ENCODE data around the gene EPS8L2.

DNA sequence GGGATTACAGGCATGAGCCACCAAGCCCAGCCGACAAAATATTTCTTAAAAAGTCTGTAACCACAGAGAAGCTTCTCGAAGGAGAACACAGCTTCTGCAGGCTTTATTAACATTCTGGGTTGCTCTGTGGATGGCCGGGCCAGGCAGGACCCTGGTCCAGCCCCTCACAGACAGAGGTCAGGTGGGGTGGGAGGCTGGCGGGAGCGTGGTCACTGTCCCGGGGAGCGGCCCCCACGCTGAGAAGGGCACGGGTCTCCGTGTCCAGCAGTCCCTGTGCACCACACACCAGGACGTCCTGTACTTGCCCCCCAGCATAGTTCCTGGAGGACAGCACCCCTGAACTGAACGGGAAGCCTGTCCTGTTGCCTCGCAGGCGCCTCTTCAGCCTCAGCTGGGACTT, 49.6 kb upstream of the EPS8L2 start:
- TF ChIP-seq MXI1 (IDR thresholded peaks at IDR 0.05; ENCODE audit: borderline replicate concordance, low read depth, low read length) (no peak), ZNF816 (CRISPR knock-in tag; IDR thresholded peaks at IDR 0.05; ENCODE audit: borderline replicate concordance) (no peak), ZBTB42 (CRISPR knock-in tag; IDR thresholded peaks at IDR 0.05) (no peak), HDAC6 (IDR thresholded peaks at IDR 0.05; ENCODE audit: low read depth, low read length) (no peak), YY1 (IDR thresholded peaks at IDR 0.05; ENCODE audit: insufficient read depth, insufficient replicate concordance, low read depth, low read length) (no peak), HNF4A (CRISPR knock-in tag; IDR thresholded peaks at IDR 0.05) (no peak), MYC (CRISPR knock-in tag; IDR thresholded peaks at IDR 0.05; ENCODE audit: borderline replicate concordance) (no peak), MAFK (conservative IDR thresholded peaks at IDR 0.05 in 1 of 2, IDR thresholded peaks at IDR 0.05 in 1 of 2; ENCODE audit: low read length in 2 of 2) (no peak), CHD2 (IDR thresholded peaks at IDR 0.05; ENCODE audit: low read depth, low read length) (no peak), FOXM1 (CRISPR knock-in tag; IDR thresholded peaks at IDR 0.05) (no peak)
- TF ChIP-seq, protein P1, sequence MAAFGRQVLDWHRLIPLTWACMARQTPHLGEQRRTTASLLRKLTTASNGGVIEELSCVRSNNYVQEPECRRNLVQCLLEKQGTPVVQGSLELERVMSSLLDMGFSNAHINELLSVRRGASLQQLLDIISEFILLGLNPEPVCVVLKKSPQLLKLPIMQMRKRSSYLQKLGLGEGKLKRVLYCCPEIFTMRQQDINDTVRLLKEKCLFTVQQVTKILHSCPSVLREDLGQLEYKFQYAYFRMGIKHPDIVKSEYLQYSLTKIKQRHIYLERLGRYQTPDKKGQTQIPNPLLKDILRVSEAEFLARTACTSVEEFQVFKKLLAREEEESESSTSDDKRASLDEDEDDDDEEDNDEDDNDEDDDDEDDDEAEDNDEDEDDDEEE (CRISPR knock-in tag; IDR thresholded peaks at IDR 0.05), result no peak
- TF ChIP-seq, protein P2, sequence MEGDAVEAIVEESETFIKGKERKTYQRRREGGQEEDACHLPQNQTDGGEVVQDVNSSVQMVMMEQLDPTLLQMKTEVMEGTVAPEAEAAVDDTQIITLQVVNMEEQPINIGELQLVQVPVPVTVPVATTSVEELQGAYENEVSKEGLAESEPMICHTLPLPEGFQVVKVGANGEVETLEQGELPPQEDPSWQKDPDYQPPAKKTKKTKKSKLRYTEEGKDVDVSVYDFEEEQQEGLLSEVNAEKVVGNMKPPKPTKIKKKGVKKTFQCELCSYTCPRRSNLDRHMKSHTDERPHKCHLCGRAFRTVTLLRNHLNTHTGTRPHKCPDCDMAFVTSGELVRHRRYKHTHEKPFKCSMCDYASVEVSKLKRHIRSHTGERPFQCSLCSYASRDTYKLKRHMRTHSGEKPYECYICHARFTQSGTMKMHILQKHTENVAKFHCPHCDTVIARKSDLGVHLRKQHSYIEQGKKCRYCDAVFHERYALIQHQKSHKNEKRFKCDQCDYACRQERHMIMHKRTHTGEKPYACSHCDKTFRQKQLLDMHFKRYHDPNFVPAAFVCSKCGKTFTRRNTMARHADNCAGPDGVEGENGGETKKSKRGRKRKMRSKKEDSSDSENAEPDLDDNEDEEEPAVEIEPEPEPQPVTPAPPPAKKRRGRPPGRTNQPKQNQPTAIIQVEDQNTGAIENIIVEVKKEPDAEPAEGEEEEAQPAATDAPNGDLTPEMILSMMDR (CRISPR knock-in tag; IDR thresholded peaks at IDR 0.05), result no peak
- TF ChIP-seq, protein P3, sequence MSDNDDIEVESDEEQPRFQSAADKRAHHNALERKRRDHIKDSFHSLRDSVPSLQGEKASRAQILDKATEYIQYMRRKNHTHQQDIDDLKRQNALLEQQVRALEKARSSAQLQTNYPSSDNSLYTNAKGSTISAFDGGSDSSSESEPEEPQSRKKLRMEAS (IDR thresholded peaks at IDR 0.05), result no peak
- TF ChIP-seq, protein P4, sequence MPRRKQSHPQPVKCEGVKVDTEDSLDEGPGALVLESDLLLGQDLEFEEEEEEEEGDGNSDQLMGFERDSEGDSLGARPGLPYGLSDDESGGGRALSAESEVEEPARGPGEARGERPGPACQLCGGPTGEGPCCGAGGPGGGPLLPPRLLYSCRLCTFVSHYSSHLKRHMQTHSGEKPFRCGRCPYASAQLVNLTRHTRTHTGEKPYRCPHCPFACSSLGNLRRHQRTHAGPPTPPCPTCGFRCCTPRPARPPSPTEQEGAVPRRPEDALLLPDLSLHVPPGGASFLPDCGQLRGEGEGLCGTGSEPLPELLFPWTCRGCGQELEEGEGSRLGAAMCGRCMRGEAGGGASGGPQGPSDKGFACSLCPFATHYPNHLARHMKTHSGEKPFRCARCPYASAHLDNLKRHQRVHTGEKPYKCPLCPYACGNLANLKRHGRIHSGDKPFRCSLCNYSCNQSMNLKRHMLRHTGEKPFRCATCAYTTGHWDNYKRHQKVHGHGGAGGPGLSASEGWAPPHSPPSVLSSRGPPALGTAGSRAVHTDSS (CRISPR knock-in tag; conservative IDR thresholded peaks at IDR 0.05), result no peak

Data from HepG2 (cell line).